Inferior parietal cortex (tissue), 1 donor: ENCODE measurements around the gene PRKCA.
"Not testable (repeated sequence)": the region's sequence is repeated elsewhere in the genome, so short reads cannot be mapped to it uniquely, and the experiment has no call there.

Experiments
- DNase-seq: peaks from one replicate; pipeline ENCODE4 v3.0.0-alpha.2; 2016; ENCODE audit errors: extremely low spot score

The PRKCA gene

GRCh38 chr17:66464921-66465320, 162.5 kb downstream of the PRKCA start:
- no peak for DNase-seq

- no peak for DNase-seq
Observed at GRCh38 chr17:66465701-66466100, 163.3 kb downstream of the PRKCA start.

GRCh38 chr17:66466106-66466820, 163.8 kb downstream of the PRKCA start:
- DNase-seq, result no peak

- DNase-seq, result no peak
Observed at GRCh38 chr17:66466840-66467367, 164.5 kb downstream of the PRKCA start.

- no peak for DNase-seq
Observed at GRCh38 chr17:66467766-66468165, 165.4 kb downstream of the PRKCA start.

GRCh38 chr17:66468241-66469087, 166.1 kb downstream of the PRKCA start:
- no peak for DNase-seq

- DNase-seq, result no peak
Observed at GRCh38 chr17:66469088-66469442, 166.7 kb downstream of the PRKCA start.

GRCh38 chr17:66469461-66469860, 167.0 kb downstream of the PRKCA start:
- DNase-seq, result no peak

- no peak for DNase-seq
Observed at GRCh38 chr17:66469890-66470289, 167.5 kb downstream of the PRKCA start.

GRCh38 chr17:66472123-66472522, 169.7 kb downstream of the PRKCA start:
- no peak for DNase-seq

- no peak for DNase-seq
Observed at GRCh38 chr17:66474258-66474657, 171.8 kb downstream of the PRKCA start.

- no peak for DNase-seq
Observed at GRCh38 chr17:66474806-66475497, 172.5 kb downstream of the PRKCA start.

- DNase-seq, result no peak
Observed at GRCh38 chr17:66476014-66476413, 173.6 kb downstream of the PRKCA start.

- DNase-seq, result no peak
Observed at GRCh38 chr17:66477615-66478283, 175.3 kb downstream of the PRKCA start.

- DNase-seq, result not testable (repeated sequence)
Observed at GRCh38 chr17:66479230-66479889, 176.9 kb downstream of the PRKCA start.

GRCh38 chr17:66480243-66480642, 177.8 kb downstream of the PRKCA start:
- no peak for DNase-seq

- no peak for DNase-seq
Observed at GRCh38 chr17:66480802-66481201, 178.4 kb downstream of the PRKCA start.

- no peak for DNase-seq
Observed at GRCh38 chr17:66481271-66481670, 178.9 kb downstream of the PRKCA start.

GRCh38 chr17:66483906-66484305, 181.5 kb downstream of the PRKCA start:
- DNase-seq, result no peak

GRCh38 chr17:66485309-66485947, 183.0 kb downstream of the PRKCA start:
- no peak for DNase-seq

GRCh38 chr17:66487121-66487520, 184.7 kb downstream of the PRKCA start:
- DNase-seq, result no peak
